Upper lobe of left lung (tissue), 6 donors: Measurements from ENCODE around the gene CERS1. TPM values are rescaled to one million over a fixed set of nuclear protein-coding genes. Genes with fewer than 3 reads are reported as not detected.

Experiments used
- ATAC-seq, 2 donors: fragments of 200-7000 bp; cut with Tn5 transposase; one replicate each; pipeline ENCODE4 v1.9.1; 2022; ENCODE audit warnings: mild to moderate bottlenecking in 2 of 2, moderate library complexity in 2 of 2; ENCODE audit not compliant: low FRiP score in 2 of 2
- DNase-seq, 2 donors: peaks; one replicate each; pipeline ENCODE4 v3.0.0-alpha.2; 2019 to 2020
- H3K27ac ChIP-seq, 4 donors: fragments of 200-600 bp; sonication (generic); one replicate each; pipeline ENCODE4 v1.5.1; 2016 to 2019
- H3K27me3 ChIP-seq, 4 donors: fragments of 200-600 bp; sonication (generic); one replicate each; pipeline ENCODE4 v1.5.1; 2017 to 2019
- H3K36me3 ChIP-seq, 4 donors: fragments of 200-600 bp; sonication (generic); one replicate each; pipeline ENCODE4 v1.5.1; 2016 to 2019
- H3K4me1 ChIP-seq, 4 donors: fragments of 200-600 bp; sonication (generic); one replicate each; pipeline ENCODE4 v1.5.1; 2018 to 2019
- H3K4me3 ChIP-seq, 4 donors: fragments of 200-600 bp; sonication (generic); one replicate each; pipeline ENCODE4 v1.5.1; 2017 to 2019; ENCODE audit warnings: mild to moderate bottlenecking in 2 of 4, moderate library complexity in 1 of 4
- H3K9me3 ChIP-seq, 4 donors: fragments of 200-600 bp; sonication (generic); one replicate each; pipeline ENCODE4 v1.5.1; 2018 to 2019
- EP300 ChIP-seq, 4 donors: sonication (generic); formaldehyde crosslinking; IDR thresholded peaks; one replicate each; pipeline ENCODE4 v1.5.1; 2017; ENCODE audit warnings: antibody characterized with exemption in 4 of 4, control low read depth in 2 of 4
- POLR2A ChIP-seq, 4 donors: fragments of 450-650 bp; IDR thresholded peaks; one replicate each; pipeline ENCODE4 v1.5.1; 2016 to 2017; ENCODE audit warnings: antibody characterized with exemption in 4 of 4, mild to moderate bottlenecking in 2 of 4
- POLR2AphosphoS5 ChIP-seq, 2 donors: sonication (generic); formaldehyde crosslinking; IDR thresholded peaks; one replicate each; pipeline ENCODE4 v1.5.1; 2017; ENCODE audit warnings: antibody characterized with exemption in 2 of 2
- WGBS, 2 donors: methylation state at CpG; one replicate each; pipeline ENCODE4 v1.1.5; 2017 to 2018; 5-methylcytosine and 5-hydroxymethylcytosine counted together
- total RNA-seq, 6 donors: library from RNA; depleted of rRNA in 4 of 6; stranded (reverse); fragments of >200 nt in 4 of 6; gene quantifications; one replicate each; pipeline versions ENCODE4 v1.1.0 to v1.2.1, GENCODE V29; 2016 to 2021
- TF ChIP-seq, protein P1 (sequence below), 6 experiments: fragments of 450-650 bp in 4 of 6; fragments of 200-600 bp in 2 of 6; sonication (generic) in 2 of 6; IDR thresholded peaks; one replicate each; pipeline ENCODE4 v1.5.1; 2016 to 2019; ENCODE audit warnings: antibody characterized with exemption in 6 of 6
- donor health status: DM: no; HTN: no; CAD: no; lungs with moderate emphysema.
- donor health status: DM: no; HTN: yes; CAD: no; lungs with severe emphysema.

The CERS1 gene
- total RNA-seq, 6 donors from 2014 or later = 0.20 to 0.30 TPM; not detected in 4

GRCh38 chr19:18898081-18898606 is 2.2 kb upstream of the CERS1 start:
- ATAC-seq = no peak
- 63 to 77% methylated on average over 7 to 16 of the region's 18 CpGs for WGBS, 2 donors
- peaks cover 16 to 25% (median 18%) of the 10 kb centered on the region in 4 donors for H3K4me1 ChIP-seq
- no peaks in the 10 kb centered on the region for H3K9me3 ChIP-seq
- H3K36me3 ChIP-seq = peaks cover 0 to 38% (median 33%) of the 10 kb centered on the region in 4 donors
- H3K4me3 ChIP-seq = no peak overlapping the region
- DNase-seq = peak in 1 of 2 donors; percentile 62
- H3K27ac ChIP-seq = no peak overlapping the region
- no peak for TF ChIP-seq POLR2AphosphoS5 (IDR thresholded peaks at IDR 0.05)
- TF ChIP-seq, protein P1, sequence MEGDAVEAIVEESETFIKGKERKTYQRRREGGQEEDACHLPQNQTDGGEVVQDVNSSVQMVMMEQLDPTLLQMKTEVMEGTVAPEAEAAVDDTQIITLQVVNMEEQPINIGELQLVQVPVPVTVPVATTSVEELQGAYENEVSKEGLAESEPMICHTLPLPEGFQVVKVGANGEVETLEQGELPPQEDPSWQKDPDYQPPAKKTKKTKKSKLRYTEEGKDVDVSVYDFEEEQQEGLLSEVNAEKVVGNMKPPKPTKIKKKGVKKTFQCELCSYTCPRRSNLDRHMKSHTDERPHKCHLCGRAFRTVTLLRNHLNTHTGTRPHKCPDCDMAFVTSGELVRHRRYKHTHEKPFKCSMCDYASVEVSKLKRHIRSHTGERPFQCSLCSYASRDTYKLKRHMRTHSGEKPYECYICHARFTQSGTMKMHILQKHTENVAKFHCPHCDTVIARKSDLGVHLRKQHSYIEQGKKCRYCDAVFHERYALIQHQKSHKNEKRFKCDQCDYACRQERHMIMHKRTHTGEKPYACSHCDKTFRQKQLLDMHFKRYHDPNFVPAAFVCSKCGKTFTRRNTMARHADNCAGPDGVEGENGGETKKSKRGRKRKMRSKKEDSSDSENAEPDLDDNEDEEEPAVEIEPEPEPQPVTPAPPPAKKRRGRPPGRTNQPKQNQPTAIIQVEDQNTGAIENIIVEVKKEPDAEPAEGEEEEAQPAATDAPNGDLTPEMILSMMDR (IDR thresholded peaks at IDR 0.05) = no peak
- no peak for TF ChIP-seq EP300 (IDR thresholded peaks at IDR 0.05)
- TF ChIP-seq POLR2A (IDR thresholded peaks at IDR 0.05) = no peak
- H3K27me3 ChIP-seq = peaks cover 0 to 26% (median 14%) of the 10 kb centered on the region in 4 donors

DNA sequence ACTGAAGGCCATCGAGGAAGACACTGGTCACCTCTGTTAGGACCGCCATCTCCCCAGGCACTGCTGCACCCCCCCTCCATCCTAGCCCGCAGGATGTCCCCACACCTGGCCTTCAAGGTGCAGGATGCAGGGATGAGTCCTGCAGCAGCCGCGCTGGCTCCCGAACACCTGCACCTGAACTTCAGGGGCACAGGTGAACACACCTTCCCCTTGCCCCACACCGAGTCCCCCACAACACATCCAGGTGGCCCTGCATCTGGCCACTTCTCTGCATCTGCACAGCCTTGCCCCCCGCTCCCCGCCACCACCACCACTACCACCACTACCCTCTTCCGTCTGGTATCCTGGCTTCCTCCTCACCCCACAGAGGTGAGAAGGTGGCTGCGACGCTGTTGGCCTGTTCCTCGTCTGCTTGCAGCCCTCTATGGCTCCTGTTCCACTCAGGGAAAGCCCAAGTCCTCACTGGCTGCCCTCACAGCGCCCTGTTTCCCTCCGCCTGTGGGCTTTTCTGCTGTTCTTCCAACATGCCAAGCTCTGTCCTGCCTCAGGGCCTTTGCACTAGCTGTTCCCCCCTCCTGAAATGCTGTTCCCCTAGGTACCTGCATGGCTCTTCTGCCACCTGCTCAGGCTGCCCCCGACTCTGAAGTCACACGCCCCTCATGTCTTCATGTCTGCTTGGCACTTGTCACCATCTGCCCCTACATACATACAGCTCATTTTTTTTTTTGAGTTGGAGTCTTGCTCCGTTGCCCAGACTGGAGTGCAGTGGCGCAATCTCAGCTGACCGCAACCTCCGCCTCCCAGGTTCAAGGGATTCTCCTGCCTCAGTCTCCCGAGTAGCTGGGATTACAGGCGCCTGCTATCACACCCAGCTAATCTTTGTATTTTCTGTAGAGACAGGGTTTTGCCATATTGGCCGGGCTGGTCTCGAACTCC is 1.4 kb upstream of the CERS1 start:
- Histone ChIP-seq H3K36me3 (peaks cover 0 to 33% (median 30%) of the 10 kb centered on the region in 4 donors), H3K27ac (no peak overlapping the region), H3K4me3 (no peak overlapping the region), H3K27me3 (peaks cover 0 to 26% (median 14%) of the 10 kb centered on the region in 4 donors), H3K4me1 (peaks cover 16 to 25% (median 18%) of the 10 kb centered on the region in 4 donors), H3K9me3 (no peaks in the 10 kb centered on the region)
- TF ChIP-seq POLR2AphosphoS5 (IDR thresholded peaks at IDR 0.05) (no peak), EP300 (IDR thresholded peaks at IDR 0.05) (no peak), POLR2A (IDR thresholded peaks at IDR 0.05) (no peak)
- TF ChIP-seq, protein P1 (IDR thresholded peaks at IDR 0.05) = no peak
- no peak for ATAC-seq
- peak in 1 of 2 donors; percentile 60 for DNase-seq
- 89 to 91% methylated on average over 21 to 25 of the region's 25 CpGs for WGBS, 2 donors

DNA sequence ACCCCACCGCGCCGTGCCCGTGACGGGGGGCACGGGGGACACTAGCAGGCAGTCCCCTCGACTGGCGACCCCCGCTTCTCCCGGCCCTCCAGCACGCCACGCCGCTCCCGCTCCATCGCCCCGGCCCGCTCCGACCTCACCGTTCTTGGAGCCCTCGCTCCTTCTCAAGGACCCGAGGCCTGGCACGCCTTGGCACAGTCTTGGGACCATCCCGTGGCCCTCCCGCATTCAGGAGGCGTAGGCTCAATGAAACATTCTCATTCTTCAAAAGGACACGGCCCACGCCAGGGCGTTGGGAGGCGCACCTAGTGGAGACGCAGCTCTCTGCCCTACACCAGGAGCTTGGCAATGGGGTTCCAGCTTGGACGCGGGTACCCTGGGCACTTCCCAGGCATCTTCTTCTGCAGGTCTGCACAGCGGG is 473 bp upstream of the CERS1 start:
- no peak overlapping the region for H3K27ac ChIP-seq
- peaks cover 16 to 25% (median 18%) of the 10 kb centered on the region in 4 donors for H3K4me1 ChIP-seq
- H3K36me3 ChIP-seq = peaks cover 0 to 29% (median 26%) of the 10 kb centered on the region in 4 donors
- WGBS, 2 donors = 16 to 25% methylated on average over 19 to 25 of the region's 33 CpGs
- H3K27me3 ChIP-seq = peaks cover 0 to 26% (median 14%) of the 10 kb centered on the region in 4 donors
- H3K4me3 ChIP-seq = peak overlapping the region in 2 of 4 donors; percentile 12 to 39
- H3K9me3 ChIP-seq = no peaks in the 10 kb centered on the region
- no peak for TF ChIP-seq EP300 (IDR thresholded peaks at IDR 0.05)
- TF ChIP-seq, protein P1 (IDR thresholded peaks at IDR 0.05) = no peak
- TF ChIP-seq POLR2AphosphoS5 (IDR thresholded peaks at IDR 0.05) = no peak
- TF ChIP-seq POLR2A (IDR thresholded peaks at IDR 0.05) = no peak
- ATAC-seq (no peak), DNase-seq (peak in 1 of 2 donors; percentile 85)

- H3K9me3 ChIP-seq = no peaks in the 10 kb centered on the region
- 0 to 18% methylated on average over 2 to 6 of the region's 72 CpGs for WGBS, 2 donors
- H3K27ac ChIP-seq = no peak overlapping the region
- DNase-seq = peak; percentile 41 to 85
- H3K4me1 ChIP-seq = peaks cover 16 to 25% (median 18%) of the 10 kb centered on the region in 4 donors
- ATAC-seq = peak in 1 of 2 donors; percentile 22
- TF ChIP-seq EP300 (IDR thresholded peaks at IDR 0.05) (no peak), POLR2A (IDR thresholded peaks at IDR 0.05) (no peak)
- TF ChIP-seq, protein P1 (IDR thresholded peaks at IDR 0.05) = peak in 3 of 6 experiments; percentile 41 to 47 (median 44)
- H3K27me3 ChIP-seq = peaks cover 0 to 26% (median 14%) of the 10 kb centered on the region in 4 donors
- peak overlapping the region; percentile 29 to 45 (median 38) for H3K4me3 ChIP-seq
- peaks cover 0 to 17% (median 14%) of the 10 kb centered on the region in 4 donors for H3K36me3 ChIP-seq
Observed at GRCh38 chr19:18895038-18895823, 727 bp downstream of the CERS1 start.
